Gastrocnemius medialis (tissue), 4 donors: ENCODE data around the gene PXMP4.

Experiments used
- POLR2A ChIP-seq, 2 donors: fragments of 450-650 bp; IDR thresholded peaks; one replicate each; pipeline ENCODE4 v1.6.1; 2017; ENCODE audit warnings: antibody characterized with exemption in 2 of 2, mild to moderate bottlenecking in 2 of 2, moderate library complexity in 2 of 2
- TF ChIP-seq, protein P1 (sequence below), 5 experiments: fragments of 450-650 bp in 3 of 5; fragments of 200-600 bp in 2 of 5; sonication (generic) in 2 of 5; IDR thresholded peaks in 4 of 5; conservative IDR thresholded peaks in 1 of 5; 1 replicate in 4 of 5; 2 replicates in 1 of 5; pipeline ENCODE4 v1.5.1; 2016 to 2019; ENCODE audit warnings: antibody characterized with exemption in 5 of 5, mild to moderate bottlenecking in 3 of 5, moderate library complexity in 3 of 5

- TF ChIP-seq, protein P1, sequence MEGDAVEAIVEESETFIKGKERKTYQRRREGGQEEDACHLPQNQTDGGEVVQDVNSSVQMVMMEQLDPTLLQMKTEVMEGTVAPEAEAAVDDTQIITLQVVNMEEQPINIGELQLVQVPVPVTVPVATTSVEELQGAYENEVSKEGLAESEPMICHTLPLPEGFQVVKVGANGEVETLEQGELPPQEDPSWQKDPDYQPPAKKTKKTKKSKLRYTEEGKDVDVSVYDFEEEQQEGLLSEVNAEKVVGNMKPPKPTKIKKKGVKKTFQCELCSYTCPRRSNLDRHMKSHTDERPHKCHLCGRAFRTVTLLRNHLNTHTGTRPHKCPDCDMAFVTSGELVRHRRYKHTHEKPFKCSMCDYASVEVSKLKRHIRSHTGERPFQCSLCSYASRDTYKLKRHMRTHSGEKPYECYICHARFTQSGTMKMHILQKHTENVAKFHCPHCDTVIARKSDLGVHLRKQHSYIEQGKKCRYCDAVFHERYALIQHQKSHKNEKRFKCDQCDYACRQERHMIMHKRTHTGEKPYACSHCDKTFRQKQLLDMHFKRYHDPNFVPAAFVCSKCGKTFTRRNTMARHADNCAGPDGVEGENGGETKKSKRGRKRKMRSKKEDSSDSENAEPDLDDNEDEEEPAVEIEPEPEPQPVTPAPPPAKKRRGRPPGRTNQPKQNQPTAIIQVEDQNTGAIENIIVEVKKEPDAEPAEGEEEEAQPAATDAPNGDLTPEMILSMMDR (IDR thresholded peaks at IDR 0.05 in 4 of 5, conservative IDR thresholded peaks at IDR 0.05 in 1 of 5) = no peak
- TF ChIP-seq POLR2A (IDR thresholded peaks at IDR 0.05) = no peak
These were observed 20.1 kb upstream of the PXMP4 start for GRCh38 chr20:33740189-33740588.
